ENCODE results near the gene ETV2.

DNA sequence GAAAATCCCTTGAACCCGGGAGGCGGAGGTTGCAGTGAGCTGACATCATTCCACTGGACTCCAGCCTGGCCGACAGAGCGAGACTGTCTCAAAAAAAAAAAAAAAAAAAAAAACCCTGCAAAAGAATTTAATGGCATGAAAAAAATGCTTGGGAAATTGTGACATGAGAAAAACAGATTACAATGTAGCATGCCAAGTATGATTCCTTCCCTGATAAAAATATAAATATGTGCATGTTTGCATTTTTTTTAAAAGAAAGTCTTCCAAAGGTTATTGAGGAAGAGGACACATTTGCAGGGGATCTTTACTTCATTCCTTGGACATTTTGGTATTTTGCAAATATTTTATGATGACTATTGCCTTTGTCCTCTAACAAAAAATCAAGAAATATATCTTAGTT, 48.3 kb downstream of the ETV2 start:
- TF ChIP-seq, protein P1, sequence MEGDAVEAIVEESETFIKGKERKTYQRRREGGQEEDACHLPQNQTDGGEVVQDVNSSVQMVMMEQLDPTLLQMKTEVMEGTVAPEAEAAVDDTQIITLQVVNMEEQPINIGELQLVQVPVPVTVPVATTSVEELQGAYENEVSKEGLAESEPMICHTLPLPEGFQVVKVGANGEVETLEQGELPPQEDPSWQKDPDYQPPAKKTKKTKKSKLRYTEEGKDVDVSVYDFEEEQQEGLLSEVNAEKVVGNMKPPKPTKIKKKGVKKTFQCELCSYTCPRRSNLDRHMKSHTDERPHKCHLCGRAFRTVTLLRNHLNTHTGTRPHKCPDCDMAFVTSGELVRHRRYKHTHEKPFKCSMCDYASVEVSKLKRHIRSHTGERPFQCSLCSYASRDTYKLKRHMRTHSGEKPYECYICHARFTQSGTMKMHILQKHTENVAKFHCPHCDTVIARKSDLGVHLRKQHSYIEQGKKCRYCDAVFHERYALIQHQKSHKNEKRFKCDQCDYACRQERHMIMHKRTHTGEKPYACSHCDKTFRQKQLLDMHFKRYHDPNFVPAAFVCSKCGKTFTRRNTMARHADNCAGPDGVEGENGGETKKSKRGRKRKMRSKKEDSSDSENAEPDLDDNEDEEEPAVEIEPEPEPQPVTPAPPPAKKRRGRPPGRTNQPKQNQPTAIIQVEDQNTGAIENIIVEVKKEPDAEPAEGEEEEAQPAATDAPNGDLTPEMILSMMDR (conservative IDR thresholded peaks at IDR 0.05; ENCODE audit: low read depth, low read length) = no peak
- TF ChIP-seq EZH2 (IDR thresholded peaks at IDR 0.05; ENCODE audit: borderline replicate concordance, low read depth, low read length, poor library complexity, severe bottlenecking) = no peak
